Effector CD8-positive, alpha-beta T cell (primary cell): ENCODE data around the gene AGRN.

ENCODE experiments used
- DNase-seq: peaks from one replicate; lab custom pipeline; 2025; lab: John Stamatoyannopoulos, UW

AGRN gene

GRCh38 chr1:1038694-1039093 lies 18.8 kb downstream of the AGRN start:
- DNase-seq: no peak

- no peak for DNase-seq
Observed at GRCh38 chr1:1039145-1039910, 19.4 kb downstream of the AGRN start.

GRCh38 chr1:1040004-1040991 lies 20.4 kb downstream of the AGRN start:
- DNase-seq: peak; percentile 79

GRCh38 chr1:1041092-1041523 lies 21.2 kb downstream of the AGRN start:
- peak; percentile 34 for DNase-seq

GRCh38 chr1:1041873-1042272 lies 22.0 kb downstream of the AGRN start:
- peak; percentile 8 for DNase-seq

GRCh38 chr1:1042835-1043234 lies 22.9 kb downstream of the AGRN start:
- no peak for DNase-seq

- no peak for DNase-seq
Observed at GRCh38 chr1:1043411-1043810, 23.5 kb downstream of the AGRN start.

GRCh38 chr1:1043921-1044320 lies 24.0 kb downstream of the AGRN start:
- DNase-seq: no peak

- DNase-seq: no peak
Observed at GRCh38 chr1:1044455-1045078, 24.6 kb downstream of the AGRN start.

- DNase-seq: no peak
Observed at GRCh38 chr1:1045129-1045528, 25.2 kb downstream of the AGRN start.

- no peak for DNase-seq
Observed at GRCh38 chr1:1046243-1046642, 26.3 kb downstream of the AGRN start.

GRCh38 chr1:1046767-1047166 lies 26.8 kb downstream of the AGRN start:
- no peak for DNase-seq

- DNase-seq: no peak
Observed at GRCh38 chr1:1047407-1047806, 27.5 kb downstream of the AGRN start.

- no peak for DNase-seq
Observed at GRCh38 chr1:1047963-1048362, 28.0 kb downstream of the AGRN start.

GRCh38 chr1:1048765-1049164 lies 28.8 kb downstream of the AGRN start:
- no peak for DNase-seq

GRCh38 chr1:1049318-1050165 lies 29.6 kb downstream of the AGRN start:
- DNase-seq: no peak

GRCh38 chr1:1050577-1051052 lies 30.7 kb downstream of the AGRN start:
- no peak for DNase-seq

- no peak for DNase-seq
Observed at GRCh38 chr1:1051127-1051810, 31.3 kb downstream of the AGRN start.

- DNase-seq: no peak
Observed at GRCh38 chr1:1052003-1052840, 32.3 kb downstream of the AGRN start.

- no peak for DNase-seq
Observed at GRCh38 chr1:1053022-1053421, 33.1 kb downstream of the AGRN start.
